Brain microvascular endothelial cell (primary cell): ENCODE results near the gene SPCS3.
A peak's percentile ranks its signal among the peaks of the same experiment; 100 is the strongest.

Experiments used
- DNase-seq: peaks from one replicate; pipeline ENCODE4 v3.0.0-alpha.2; 2020
- H3K27ac ChIP-seq: fragments of 250-450 bp; sonication (Bioruptor Pico); 2 replicates; pipeline ENCODE4 v1.5.1; 2020; ENCODE audit warnings: mild to moderate bottlenecking, moderate library complexity
- H3K27me3 ChIP-seq: fragments of 250-450 bp; sonication (Bioruptor Pico); replicated peaks from 2 replicates; pipeline ENCODE4 v1.5.1; 2020; ENCODE audit warnings: mild to moderate bottlenecking
- H3K36me3 ChIP-seq: fragments of 250-450 bp; sonication (Bioruptor Pico); replicated peaks from 2 replicates; pipeline ENCODE4 v1.5.1; 2020; ENCODE audit warnings: mild to moderate bottlenecking
- H3K4me3 ChIP-seq: 2 replicates; pipeline ENCODE4 v1.5.1; 2011; ENCODE audit warnings: low read depth, mild to moderate bottlenecking, control low read depth, low read length, moderate library complexity
- in situ Hi-C: cut with HindIII; loops from 2 replicates; pipeline ENCODE4 v1.10.0; 2017; ENCODE audit warnings: low sequenced_read_pairs, low pct_ligation_motif_present
- TF ChIP-seq, protein P1 (sequence below): IDR thresholded peaks from 2 replicates; pipeline ENCODE4 v1.5.1; 2011; ENCODE audit warnings: low read depth, mild to moderate bottlenecking, moderate library complexity, low read length, control low read depth, inconsistent platforms; ENCODE audit errors: missing control alignments

The SPCS3 gene

DNA sequence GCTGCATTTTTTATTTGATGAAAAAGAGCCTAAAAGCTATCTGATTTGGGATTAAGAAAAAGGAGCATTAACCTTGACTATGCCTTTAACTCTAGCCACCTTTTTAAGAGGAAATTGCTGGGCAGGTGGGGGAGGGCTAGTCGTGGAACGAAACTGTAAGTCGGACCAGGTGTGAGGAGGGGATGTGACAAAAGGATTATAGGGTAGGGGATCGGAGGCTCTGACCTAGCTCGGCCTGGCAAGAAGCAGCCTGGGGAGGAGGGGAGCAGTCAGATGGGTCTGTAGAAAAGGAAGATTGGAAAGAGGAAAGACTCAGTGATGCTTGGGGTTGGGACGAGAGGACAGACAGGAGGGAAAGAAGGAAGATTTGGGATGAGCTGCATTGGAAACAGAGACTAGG, 21.1 kb upstream of the SPCS3 start:
- no peak overlapping the region for H3K27ac ChIP-seq
- no peak overlapping the region for H3K4me3 ChIP-seq
- in situ Hi-C loops, result no loop called here
- TF ChIP-seq, protein P1, sequence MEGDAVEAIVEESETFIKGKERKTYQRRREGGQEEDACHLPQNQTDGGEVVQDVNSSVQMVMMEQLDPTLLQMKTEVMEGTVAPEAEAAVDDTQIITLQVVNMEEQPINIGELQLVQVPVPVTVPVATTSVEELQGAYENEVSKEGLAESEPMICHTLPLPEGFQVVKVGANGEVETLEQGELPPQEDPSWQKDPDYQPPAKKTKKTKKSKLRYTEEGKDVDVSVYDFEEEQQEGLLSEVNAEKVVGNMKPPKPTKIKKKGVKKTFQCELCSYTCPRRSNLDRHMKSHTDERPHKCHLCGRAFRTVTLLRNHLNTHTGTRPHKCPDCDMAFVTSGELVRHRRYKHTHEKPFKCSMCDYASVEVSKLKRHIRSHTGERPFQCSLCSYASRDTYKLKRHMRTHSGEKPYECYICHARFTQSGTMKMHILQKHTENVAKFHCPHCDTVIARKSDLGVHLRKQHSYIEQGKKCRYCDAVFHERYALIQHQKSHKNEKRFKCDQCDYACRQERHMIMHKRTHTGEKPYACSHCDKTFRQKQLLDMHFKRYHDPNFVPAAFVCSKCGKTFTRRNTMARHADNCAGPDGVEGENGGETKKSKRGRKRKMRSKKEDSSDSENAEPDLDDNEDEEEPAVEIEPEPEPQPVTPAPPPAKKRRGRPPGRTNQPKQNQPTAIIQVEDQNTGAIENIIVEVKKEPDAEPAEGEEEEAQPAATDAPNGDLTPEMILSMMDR, result no peak
- H3K36me3 ChIP-seq, result no peaks in the 10 kb centered on the region
- DNase-seq, result no peak
- no peaks in the 10 kb centered on the region for H3K27me3 ChIP-seq

DNA sequence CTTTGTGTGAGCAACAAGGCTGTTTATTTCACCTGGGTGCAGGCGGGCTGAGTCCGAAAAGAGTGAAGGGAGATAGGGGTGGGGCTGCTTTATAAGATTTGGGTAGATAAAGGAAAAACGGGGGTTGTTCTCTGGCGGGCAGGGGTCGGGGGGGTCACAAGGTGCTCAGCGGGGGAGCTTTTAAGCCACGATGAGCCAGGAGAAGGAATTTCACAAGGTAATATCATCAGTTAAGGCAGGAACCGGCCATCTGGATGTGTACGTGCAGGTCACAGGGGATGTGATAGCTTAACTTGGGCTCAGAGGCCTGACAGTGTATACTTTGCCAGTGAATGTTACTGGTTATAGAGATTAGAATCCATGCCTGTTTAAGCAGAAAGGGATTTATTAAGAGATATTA, 19.7 kb upstream of the SPCS3 start:
- Histone ChIP-seq H3K27me3 (no peaks in the 10 kb centered on the region), H3K36me3 (no peaks in the 10 kb centered on the region), H3K27ac (no peak overlapping the region), H3K4me3 (no peak overlapping the region)
- no peak for DNase-seq
- TF ChIP-seq, protein P1, result no peak
- in situ Hi-C loops, result no loop called here

DNA sequence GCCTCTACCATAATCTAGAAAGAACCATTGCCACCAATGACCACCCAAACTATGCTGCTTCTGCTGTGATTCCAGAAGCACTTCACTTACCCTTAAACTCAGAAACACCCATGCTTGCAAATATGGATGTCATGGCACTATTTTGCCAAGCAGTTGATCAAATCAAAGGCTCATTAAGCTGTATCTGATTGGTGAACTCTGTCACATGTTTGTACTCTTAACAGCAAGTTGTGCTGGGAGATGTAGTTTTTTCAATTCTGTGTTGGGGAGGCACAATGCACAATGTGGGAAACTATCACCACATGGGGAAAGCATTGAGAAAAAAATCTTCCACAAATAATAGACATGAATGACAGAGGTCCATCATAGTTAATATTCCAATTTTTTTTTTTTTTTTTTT, 19.2 kb upstream of the SPCS3 start:
- Histone ChIP-seq H3K27ac (no peak overlapping the region), H3K27me3 (no peaks in the 10 kb centered on the region), H3K4me3 (no peak overlapping the region), H3K36me3 (no peaks in the 10 kb centered on the region)
- no peak for DNase-seq
- TF ChIP-seq, protein P1, result no peak
- in situ Hi-C loops, result no loop called here

DNA sequence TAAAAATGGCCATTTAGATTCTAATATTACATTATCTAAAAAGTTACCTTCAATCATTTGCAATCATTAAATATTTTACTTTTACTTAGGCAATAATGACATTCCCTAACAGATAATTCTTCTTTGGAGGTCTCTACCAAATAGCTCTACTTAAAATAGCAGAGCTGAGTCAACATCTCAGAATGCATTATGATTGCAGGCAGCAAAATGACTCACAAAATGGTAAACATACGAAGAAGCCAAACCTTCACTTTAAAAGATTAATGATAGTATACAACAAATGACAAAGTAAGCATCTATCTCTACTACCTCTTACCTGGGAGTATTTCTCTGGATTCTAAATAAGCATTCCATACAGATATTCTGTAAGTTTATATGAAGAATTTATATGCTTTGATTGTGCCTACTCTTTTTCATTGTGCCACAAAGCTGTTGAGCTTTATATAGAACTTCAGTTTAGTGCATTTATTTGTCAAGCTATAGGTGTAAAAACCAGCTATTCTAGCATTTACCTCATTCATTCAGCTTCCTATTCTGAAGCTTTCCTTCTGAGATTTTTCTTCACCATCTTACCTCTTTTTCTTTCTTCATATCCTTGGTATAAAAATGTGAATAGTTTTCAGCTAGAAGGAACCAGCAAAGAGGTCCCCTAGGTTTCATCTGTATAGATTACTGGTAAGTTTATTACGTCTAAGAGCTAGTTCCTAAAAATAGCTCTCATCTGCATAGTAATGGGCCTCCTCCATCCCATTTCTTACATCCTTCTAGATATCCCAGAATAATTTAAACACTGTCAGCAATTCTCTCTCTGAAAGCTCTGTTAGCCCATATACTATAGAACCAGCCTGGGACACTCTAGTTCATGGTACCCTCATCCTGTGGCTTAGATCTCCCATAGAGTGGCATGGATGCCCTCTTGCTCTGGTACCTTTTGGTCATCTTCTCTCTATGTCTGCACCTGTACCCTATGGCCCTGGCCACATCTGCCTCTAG, 17.2 kb upstream of the SPCS3 start:
- H3K4me3 ChIP-seq, result no peak overlapping the region
- H3K27ac ChIP-seq, result no peak overlapping the region
- in situ Hi-C loops, result no loop called here
- peak; percentile 52 for DNase-seq
- no peaks in the 10 kb centered on the region for H3K27me3 ChIP-seq
- no peaks in the 10 kb centered on the region for H3K36me3 ChIP-seq
- TF ChIP-seq, protein P1, result no peak

DNA sequence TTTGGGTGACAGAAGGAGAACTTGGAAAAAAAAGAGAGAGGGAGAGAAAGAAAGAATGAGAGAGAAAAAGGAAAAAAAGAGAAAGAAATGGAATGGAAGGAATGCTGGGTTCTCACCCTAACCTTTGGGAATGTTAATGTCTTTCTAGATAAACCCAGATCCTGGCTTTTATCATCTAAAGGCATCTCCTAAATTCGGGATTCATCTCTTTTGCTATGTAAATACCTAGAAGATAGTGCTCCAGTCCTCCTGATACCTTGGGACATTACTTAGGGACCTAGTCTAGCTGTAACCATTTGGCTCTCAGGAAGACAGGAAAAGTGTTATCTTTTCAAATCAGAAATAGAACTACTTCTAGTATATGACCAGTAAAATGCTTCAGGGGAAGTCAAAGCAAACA, 15.8 kb upstream of the SPCS3 start:
- in situ Hi-C loops, result no loop called here
- H3K36me3 ChIP-seq, result no peaks in the 10 kb centered on the region
- H3K4me3 ChIP-seq, result no peak overlapping the region
- H3K27me3 ChIP-seq, result no peaks in the 10 kb centered on the region
- TF ChIP-seq, protein P1, result no peak
- H3K27ac ChIP-seq, result no peak overlapping the region
- no peak for DNase-seq
